Small intestine (tissue), 7 donors: ENCODE results near the gene HDAC9. TPM values are rescaled to one million over a fixed set of nuclear protein-coding genes. Genes with fewer than 3 reads are reported as not detected.

Experiments used
- DNase-seq, 2 donors: peaks; one replicate each; pipeline versions ENCODE4 v3.0.0 to v3.0.0-alpha.2; 2013
- FAIRE-seq: peaks from 2 replicates; lab custom pipeline; 2012; peaks lifted over from hg19 to GRCh38; lab: Jason Lieb, UNC
- H3K27ac ChIP-seq, 3 donors: one replicate each; pipeline ENCODE4 v1.5.1; 2013; ENCODE audit warnings: low read length in 2 of 3, mild to moderate bottlenecking in 2 of 3, control low read depth in 1 of 3, inconsistent platforms in 1 of 3, low read depth in 1 of 3, moderate library complexity in 1 of 3
- H3K27me3 ChIP-seq, 3 donors: one replicate each; pipeline ENCODE4 v1.6.1; 2013; ENCODE audit warnings: low read length in 3 of 3, inconsistent platforms in 1 of 3; ENCODE audit not compliant: control insufficient read depth in 3 of 3, insufficient read depth in 3 of 3
- H3K36me3 ChIP-seq, 3 donors: one replicate each; pipeline ENCODE4 v1.6.1; 2013; ENCODE audit warnings: low read length in 3 of 3, inconsistent platforms in 1 of 3, low read depth in 1 of 3, mild to moderate bottlenecking in 1 of 3, moderate library complexity in 1 of 3; ENCODE audit not compliant: control insufficient read depth in 3 of 3, insufficient read depth in 2 of 3
- H3K4me1 ChIP-seq, 3 donors: one replicate each; pipeline ENCODE4 v1.6.1; 2013; ENCODE audit warnings: low read length in 2 of 3, inconsistent platforms in 1 of 3, low read depth in 1 of 3, mild to moderate bottlenecking in 1 of 3, moderate library complexity in 1 of 3; ENCODE audit not compliant: control insufficient read depth in 3 of 3, insufficient read depth in 2 of 3
- H3K4me3 ChIP-seq, 3 donors: one replicate each; pipeline ENCODE4 v1.5.1; 2013; ENCODE audit warnings: low read length in 3 of 3, control low read depth in 1 of 3, inconsistent platforms in 1 of 3, low read depth in 1 of 3, mild to moderate bottlenecking in 1 of 3, moderate library complexity in 1 of 3
- H3K9me3 ChIP-seq, 2 donors: one replicate each; pipeline ENCODE4 v1.6.1; 2013; ENCODE audit warnings: low read depth in 1 of 2, low read length in 1 of 2; ENCODE audit not compliant: control insufficient read depth in 2 of 2, insufficient read depth in 1 of 2
- WGBS, 3 donors: extraction: QIAGEN DNeasy Blood & Tissue Kit; methylation state at CpG; one replicate each; pipeline ENCODE4 v1.1.7; 2013; 5-methylcytosine and 5-hydroxymethylcytosine counted together
- polyA plus RNA-seq, 4 donors: library from polyadenylated mRNA; stranded (reverse) in 3 of 4; unstranded in 1 of 4; fragments of 200-250 nt in 3 of 4; fragments of 120-200 nt in 1 of 4; gene quantifications; one replicate each; pipeline versions ENCODE4 v1.2.1 to v1.2.3, GENCODE V29; 2013
- donor health status: healthy with polysubstance abuse.
- donor health status: control.
- donor health status: control.
- donor health status: Bipolar disorder and iron deficiency.
- donor health status: healthy.

Gene HDAC9
- polyA plus RNA-seq, 4 donors: 2.2 to 2.7 (median 2.7) TPM; not detected in 1

DNA sequence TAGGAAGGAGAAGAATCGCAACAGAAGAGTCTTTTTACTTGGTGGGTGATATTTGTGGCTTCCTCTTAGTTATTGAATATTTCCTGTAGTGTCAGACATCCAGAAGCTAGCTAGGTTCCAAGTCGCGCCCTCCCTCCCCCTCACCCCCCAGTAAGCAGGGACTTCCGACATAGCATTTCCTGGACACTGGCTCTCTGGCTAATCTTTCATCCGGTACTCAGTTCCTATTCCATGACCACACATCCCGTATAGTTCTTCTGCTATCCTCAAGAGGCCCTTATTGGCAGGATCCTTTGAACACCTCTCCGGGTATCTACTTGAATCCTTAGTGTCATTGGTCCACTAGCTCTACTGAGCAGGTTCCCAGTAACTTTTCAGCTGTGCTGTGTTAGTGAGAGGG, 167.8 kb downstream of the HDAC9 start:
- FAIRE-seq: no peak
- DNase-seq: no peak
- Histone ChIP-seq H3K27me3 (no peaks in the 10 kb centered on the region), H3K9me3 (no peaks in the 10 kb centered on the region), H3K27ac (no peak overlapping the region), H3K4me3 (no peak overlapping the region), H3K36me3 (no peaks in the 10 kb centered on the region), H3K4me1 (no peaks in the 10 kb centered on the region)
- WGBS, 3 donors: 73 to 92% (median 84%) methylated on average over 7 of the region's 7 CpGs

- DNase-seq (peak; percentile 52 to 68), FAIRE-seq (no peak)
- no peaks in the 10 kb centered on the region for H3K4me1 ChIP-seq
- H3K27ac ChIP-seq: no peak overlapping the region
- H3K4me3 ChIP-seq: no peak overlapping the region
- H3K27me3 ChIP-seq: no peaks in the 10 kb centered on the region
- WGBS, 3 donors: 15 to 26% (median 16%) methylated on average over 4 of the region's 4 CpGs
- no peaks in the 10 kb centered on the region for H3K36me3 ChIP-seq
- no peaks in the 10 kb centered on the region for H3K9me3 ChIP-seq
Observed at GRCh38 chr7:18666107-18666728, 170.7 kb downstream of the HDAC9 start.

DNA sequence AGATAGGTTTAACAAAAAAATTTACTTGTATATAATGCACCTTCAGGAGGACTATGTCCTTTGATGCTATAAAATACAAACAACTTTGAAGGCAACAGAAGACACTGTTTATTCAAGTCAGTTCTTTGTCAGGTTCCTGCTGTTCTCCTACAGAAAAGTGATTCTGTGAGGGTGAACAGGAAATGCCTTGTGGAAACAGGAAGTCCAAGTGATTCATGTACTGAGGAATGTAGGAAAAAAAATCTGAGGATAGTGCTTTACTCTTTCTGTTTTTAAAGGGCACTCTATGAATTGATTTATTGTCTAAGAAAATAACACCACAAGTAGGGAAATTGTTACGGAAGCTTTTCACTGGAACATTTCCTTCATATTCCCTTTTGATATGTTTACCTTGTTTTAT, 171.9 kb downstream of the HDAC9 start:
- DNase-seq: peak in 1 of 2 donors; percentile 2
- FAIRE-seq: no peak
- WGBS, 3 donors: 51 to 65% (median 52%) methylated on average over 1 of the region's 1 CpG
- Histone ChIP-seq H3K9me3 (no peaks in the 10 kb centered on the region), H3K4me3 (no peak overlapping the region), H3K27me3 (no peaks in the 10 kb centered on the region), H3K4me1 (no peaks in the 10 kb centered on the region), H3K27ac (no peak overlapping the region), H3K36me3 (no peaks in the 10 kb centered on the region)

DNA sequence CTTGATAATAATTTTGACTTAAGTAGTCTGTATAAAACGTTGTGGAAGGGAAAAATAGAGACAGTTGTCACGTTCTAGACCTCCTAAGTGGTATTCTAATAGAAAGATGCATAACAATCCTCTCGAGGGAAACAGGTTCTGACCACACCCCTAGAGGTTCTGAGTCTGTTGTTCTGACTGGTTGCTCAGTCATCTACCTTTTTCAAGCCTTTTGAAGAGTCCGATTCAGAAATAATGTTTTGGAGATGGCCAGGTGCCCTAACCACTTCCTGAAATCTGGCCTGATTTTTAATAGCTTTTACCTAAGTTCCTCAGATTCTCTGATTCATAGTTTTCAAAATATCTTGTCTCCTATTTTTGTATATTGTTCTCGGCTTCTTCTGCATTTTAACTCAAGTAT, 175.6 kb downstream of the HDAC9 start:
- H3K27ac ChIP-seq: no peak overlapping the region
- no peaks in the 10 kb centered on the region for H3K27me3 ChIP-seq
- WGBS, 3 donors: 57 to 71% (median 57%) methylated on average over 5 of the region's 5 CpGs
- no peaks in the 10 kb centered on the region for H3K4me1 ChIP-seq
- no peak overlapping the region for H3K4me3 ChIP-seq
- DNase-seq (no peak), FAIRE-seq (no peak)
- H3K9me3 ChIP-seq: no peaks in the 10 kb centered on the region
- no peaks in the 10 kb centered on the region for H3K36me3 ChIP-seq

GRCh38 chr7:18675579-18675978, 180.0 kb downstream of the HDAC9 start:
- FAIRE-seq (no peak), DNase-seq (no peak)
- Histone ChIP-seq H3K36me3 (no peaks in the 10 kb centered on the region), H3K4me3 (no peak overlapping the region), H3K27ac (no peak overlapping the region), H3K27me3 (no peaks in the 10 kb centered on the region), H3K4me1 (no peaks in the 10 kb centered on the region), H3K9me3 (no peaks in the 10 kb centered on the region)
- WGBS, 3 donors: 41 to 72% (median 52%) methylated on average over 2 of the region's 2 CpGs

- Histone ChIP-seq H3K27ac (no peak overlapping the region), H3K27me3 (no peaks in the 10 kb centered on the region), H3K4me3 (no peak overlapping the region), H3K4me1 (no peaks in the 10 kb centered on the region), H3K9me3 (no peaks in the 10 kb centered on the region), H3K36me3 (no peaks in the 10 kb centered on the region)
- 93 to 97% (median 96%) methylated on average over 1 of the region's 1 CpG for WGBS, 3 donors
- no peak for FAIRE-seq
- no peak for DNase-seq
Observed at GRCh38 chr7:18679261-18679660, 183.7 kb downstream of the HDAC9 start.

DNA sequence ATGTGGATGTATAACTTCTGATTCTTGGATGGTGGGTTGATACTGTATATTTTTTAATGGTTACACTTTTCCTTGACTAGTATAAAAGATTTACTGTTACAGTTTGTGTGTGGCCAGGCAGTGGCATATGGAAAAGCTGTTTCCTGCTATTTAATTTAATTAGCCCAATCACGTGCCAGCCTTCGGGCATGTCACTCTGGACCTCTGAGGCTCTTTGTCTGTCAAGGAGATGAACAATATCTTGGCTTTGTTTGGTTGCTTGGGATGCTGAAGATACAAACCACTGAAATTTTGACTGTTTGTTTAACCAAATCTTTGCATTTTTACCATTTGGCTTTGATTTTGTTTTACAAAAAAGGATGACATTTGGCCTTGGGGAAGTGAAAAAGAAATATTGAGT, 185.0 kb downstream of the HDAC9 start:
- H3K9me3 ChIP-seq: no peaks in the 10 kb centered on the region
- 78 to 82% (median 80%) methylated on average over 2 of the region's 2 CpGs for WGBS, 3 donors
- no peaks in the 10 kb centered on the region for H3K4me1 ChIP-seq
- H3K36me3 ChIP-seq: no peaks in the 10 kb centered on the region
- H3K27ac ChIP-seq: no peak overlapping the region
- no peak overlapping the region for H3K4me3 ChIP-seq
- no peak for FAIRE-seq
- no peak for DNase-seq
- H3K27me3 ChIP-seq: no peaks in the 10 kb centered on the region

DNA sequence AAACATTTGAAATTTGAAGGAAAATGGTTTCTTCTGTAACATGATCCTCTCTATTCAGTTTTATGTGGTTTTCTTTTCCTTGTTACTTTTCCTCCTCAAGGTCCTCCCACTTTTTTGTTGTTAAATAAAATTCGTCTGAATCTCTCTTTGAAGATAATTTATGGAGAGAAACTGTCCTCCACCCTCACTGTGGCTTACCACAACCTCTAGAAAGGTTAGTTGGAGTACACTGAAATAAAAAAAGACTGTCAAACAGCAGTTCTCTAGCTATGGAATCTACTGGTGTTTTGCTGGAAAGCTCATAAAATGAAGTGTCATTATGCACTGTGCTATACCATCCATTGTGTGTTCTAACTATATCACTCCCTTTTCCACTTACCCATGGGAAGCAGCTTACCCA, 189.4 kb downstream of the HDAC9 start:
- H3K36me3 ChIP-seq: no peaks in the 10 kb centered on the region
- no peaks in the 10 kb centered on the region for H3K27me3 ChIP-seq
- no peaks in the 10 kb centered on the region for H3K9me3 ChIP-seq
- H3K4me3 ChIP-seq: no peak overlapping the region
- H3K4me1 ChIP-seq: no peaks in the 10 kb centered on the region
- no peak overlapping the region for H3K27ac ChIP-seq
- WGBS, 3 donors: 21 to 33% (median 21%) methylated on average over 1 of the region's 1 CpG
- FAIRE-seq (no peak), DNase-seq (no peak)

GRCh38 chr7:18685971-18686370, 190.4 kb downstream of the HDAC9 start:
- no peaks in the 10 kb centered on the region for H3K9me3 ChIP-seq
- no peak overlapping the region for H3K27ac ChIP-seq
- no peak overlapping the region for H3K4me3 ChIP-seq
- no peaks in the 10 kb centered on the region for H3K36me3 ChIP-seq
- FAIRE-seq: no peak
- no peaks in the 10 kb centered on the region for H3K4me1 ChIP-seq
- no peaks in the 10 kb centered on the region for H3K27me3 ChIP-seq
- DNase-seq: no peak
